Right forelimb (tissue), 1 donor: Measurements from ENCODE around the gene DNAAF2.
A peak's percentile ranks its signal among the peaks of the same experiment; 100 is the strongest.
"Not testable (repeated sequence)": the region's sequence is repeated elsewhere in the genome, so short reads cannot be mapped to it uniquely, and the experiment has no call there.

Source experiments
- DNase-seq: peaks from one replicate; pipeline ENCODE4 v3.0.0-alpha.2; 2018

Gene DNAAF2

GRCh38 chr14:49634547-49635334 lies at the start of gene DNAAF2:
Gene DNAAF2 (minus strand): TSS chr14:49635244. CDS start chr14:49635149, 95 bp downstream.
- peak; percentile 80 for DNase-seq

GRCh38 chr14:49679271-49679670 lies 44.2 kb upstream of the DNAAF2 start:
- DNase-seq: no peak

- DNase-seq: no peak
Measured at GRCh38 chr14:49677643-49678042, 42.6 kb upstream of the DNAAF2 start.

GRCh38 chr14:49673586-49673985 lies 38.5 kb upstream of the DNAAF2 start:
- no peak for DNase-seq

GRCh38 chr14:49670475-49670874 lies 35.4 kb upstream of the DNAAF2 start:
- no peak for DNase-seq

- DNase-seq: no peak
Measured at GRCh38 chr14:49659526-49660455, 24.7 kb upstream of the DNAAF2 start.

GRCh38 chr14:49657500-49657899 lies 22.5 kb upstream of the DNAAF2 start:
- DNase-seq: not testable (repeated sequence)

- no peak for DNase-seq
Measured at GRCh38 chr14:49654511-49654910, 19.5 kb upstream of the DNAAF2 start.

- DNase-seq: no peak
Measured at GRCh38 chr14:49653508-49653907, 18.5 kb upstream of the DNAAF2 start.

GRCh38 chr14:49642163-49642562 lies 7.1 kb upstream of the DNAAF2 start:
- no peak for DNase-seq

GRCh38 chr14:49641697-49642129 lies 6.7 kb upstream of the DNAAF2 start:
- no peak for DNase-seq

- DNase-seq: no peak
Measured at GRCh38 chr14:49640540-49641417, 5.7 kb upstream of the DNAAF2 start.

GRCh38 chr14:49637534-49638078 lies 2.6 kb upstream of the DNAAF2 start:
- no peak for DNase-seq

GRCh38 chr14:49636866-49637265 lies 1.8 kb upstream of the DNAAF2 start:
- no peak for DNase-seq

GRCh38 chr14:49633640-49634546 lies 1.2 kb downstream of the DNAAF2 start:
- DNase-seq: peak; percentile 97

- no peak for DNase-seq
Measured at GRCh38 chr14:49623941-49624839, 10.9 kb downstream of the DNAAF2 start.

- DNase-seq: no peak
Measured at GRCh38 chr14:49623387-49623786, 11.7 kb downstream of the DNAAF2 start.

GRCh38 chr14:49622022-49622607 lies 12.9 kb downstream of the DNAAF2 start:
- DNase-seq: no peak

- peak; percentile 84 for DNase-seq
Measured at GRCh38 chr14:49621114-49621881, 13.7 kb downstream of the DNAAF2 start.
